ENCODE results near the gene ECI2. TPM values are rescaled to one million over a fixed set of nuclear protein-coding genes. Genes with fewer than 3 reads are reported as not detected.

Gene ECI2
- total RNA-seq, 1 experiment from 2014 or later = 61.4 TPM

- TF ChIP-seq MAX (CRISPR knock-in tag; IDR thresholded peaks at IDR 0.05) = 0 out of 2 replicates have a peak, but pooled peaks have one; percentile 24
- no peak for TF ChIP-seq ZNF263 (CRISPR knock-in tag; IDR thresholded peaks at IDR 0.05; ENCODE audit: low read depth)
- no peak for TF ChIP-seq ZNF671 (CRISPR knock-in tag; IDR thresholded peaks at IDR 0.05)
- TF ChIP-seq, protein P1, sequence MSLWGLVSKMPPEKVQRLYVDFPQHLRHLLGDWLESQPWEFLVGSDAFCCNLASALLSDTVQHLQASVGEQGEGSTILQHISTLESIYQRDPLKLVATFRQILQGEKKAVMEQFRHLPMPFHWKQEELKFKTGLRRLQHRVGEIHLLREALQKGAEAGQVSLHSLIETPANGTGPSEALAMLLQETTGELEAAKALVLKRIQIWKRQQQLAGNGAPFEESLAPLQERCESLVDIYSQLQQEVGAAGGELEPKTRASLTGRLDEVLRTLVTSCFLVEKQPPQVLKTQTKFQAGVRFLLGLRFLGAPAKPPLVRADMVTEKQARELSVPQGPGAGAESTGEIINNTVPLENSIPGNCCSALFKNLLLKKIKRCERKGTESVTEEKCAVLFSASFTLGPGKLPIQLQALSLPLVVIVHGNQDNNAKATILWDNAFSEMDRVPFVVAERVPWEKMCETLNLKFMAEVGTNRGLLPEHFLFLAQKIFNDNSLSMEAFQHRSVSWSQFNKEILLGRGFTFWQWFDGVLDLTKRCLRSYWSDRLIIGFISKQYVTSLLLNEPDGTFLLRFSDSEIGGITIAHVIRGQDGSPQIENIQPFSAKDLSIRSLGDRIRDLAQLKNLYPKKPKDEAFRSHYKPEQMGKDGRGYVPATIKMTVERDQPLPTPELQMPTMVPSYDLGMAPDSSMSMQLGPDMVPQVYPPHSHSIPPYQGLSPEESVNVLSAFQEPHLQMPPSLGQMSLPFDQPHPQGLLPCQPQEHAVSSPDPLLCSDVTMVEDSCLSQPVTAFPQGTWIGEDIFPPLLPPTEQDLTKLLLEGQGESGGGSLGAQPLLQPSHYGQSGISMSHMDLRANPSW (CRISPR knock-in tag; conservative IDR thresholded peaks at IDR 0.05; ENCODE audit: low read depth) = no peak
- no peak for TF ChIP-seq ATF2 (CRISPR knock-in tag; IDR thresholded peaks at IDR 0.05; ENCODE audit: borderline replicate concordance, low read depth)
- TF ChIP-seq, protein P2, sequence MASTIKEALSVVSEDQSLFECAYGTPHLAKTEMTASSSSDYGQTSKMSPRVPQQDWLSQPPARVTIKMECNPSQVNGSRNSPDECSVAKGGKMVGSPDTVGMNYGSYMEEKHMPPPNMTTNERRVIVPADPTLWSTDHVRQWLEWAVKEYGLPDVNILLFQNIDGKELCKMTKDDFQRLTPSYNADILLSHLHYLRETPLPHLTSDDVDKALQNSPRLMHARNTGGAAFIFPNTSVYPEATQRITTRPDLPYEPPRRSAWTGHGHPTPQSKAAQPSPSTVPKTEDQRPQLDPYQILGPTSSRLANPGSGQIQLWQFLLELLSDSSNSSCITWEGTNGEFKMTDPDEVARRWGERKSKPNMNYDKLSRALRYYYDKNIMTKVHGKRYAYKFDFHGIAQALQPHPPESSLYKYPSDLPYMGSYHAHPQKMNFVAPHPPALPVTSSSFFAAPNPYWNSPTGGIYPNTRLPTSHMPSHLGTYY (CRISPR knock-in tag; IDR thresholded peaks at IDR 0.05) = no peak
- TF ChIP-seq CDX4 (CRISPR knock-in tag; IDR thresholded peaks at IDR 0.05; ENCODE audit: borderline replicate concordance) = no peak
- no peak for TF ChIP-seq GABPB1 (CRISPR knock-in tag; IDR thresholded peaks at IDR 0.05)
- peak; percentile 87 for TF ChIP-seq NFYB (CRISPR knock-in tag; conservative IDR thresholded peaks at IDR 0.05; ENCODE audit: low read depth)
- no peak overlapping the region for H3K4me3 Mint-ChIP-seq
- no peaks in the 10 kb centered on the region for H3K36me3 Mint-ChIP-seq
- DNase-seq (ENCODE audit: low spot score) = no peak
- CTCF ChIA-PET = interaction anchor here (1.1 to 1.4 kb wide), 2 partner anchors 30 to 332 kb away, joined by 3 read pairs; partner anchors contain the start of gene FAM50B
- H3K27me3 Mint-ChIP-seq (ENCODE audit: low read depth) = peaks cover 4% of the 10 kb centered on the region; the same call in 1 of the 2 replicates
- H3K9me3 Mint-ChIP-seq = peaks cover 24% of the 10 kb centered on the region; the same call in 1 of the 2 replicates
- peaks cover 7% of the 10 kb centered on the region for H3K4me1 Mint-ChIP-seq
- no peak overlapping the region for H3K27ac Mint-ChIP-seq
- peak; percentile 96 for ATAC-seq
- POLR2A ChIA-PET = no interaction called here
These were observed 45.4 kb upstream of the ECI2 start for GRCh38 chr6:4180652-4181255.

DNA sequence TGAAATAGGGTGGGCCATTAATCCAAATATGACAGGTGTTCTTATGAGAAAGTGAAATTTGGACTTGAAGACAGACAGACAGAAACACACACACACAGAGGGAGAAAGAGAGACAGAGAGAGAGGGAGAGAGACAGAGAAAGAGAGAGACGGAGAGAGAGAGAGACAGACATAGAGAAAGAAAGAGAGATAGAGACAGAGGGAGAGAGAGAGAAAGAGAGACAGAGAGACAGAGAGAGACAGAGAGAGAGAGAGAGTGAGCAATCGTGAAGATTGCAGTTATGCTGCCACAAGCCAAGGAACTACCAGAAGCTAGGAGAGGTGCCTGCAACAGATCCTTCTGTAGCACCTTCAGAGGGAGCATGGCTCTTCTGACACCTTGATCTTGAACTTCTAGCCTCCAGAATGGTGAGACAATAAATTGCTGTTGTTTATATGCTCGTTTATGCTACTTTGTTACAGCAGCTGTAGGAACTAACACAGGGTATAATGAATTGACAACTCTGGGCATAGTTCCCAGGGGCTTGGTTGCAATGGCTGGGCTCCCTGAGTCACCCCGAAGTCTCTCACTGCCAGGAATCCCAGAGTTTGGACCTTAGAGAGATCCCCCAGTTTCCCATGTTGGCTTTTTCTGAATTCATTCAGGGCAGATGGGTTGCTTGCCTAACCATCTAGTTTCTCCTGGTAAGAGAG, 44.7 kb upstream of the ECI2 start:
- Mint-ChIP-seq H3K4me1 (peaks cover 7% of the 10 kb centered on the region), H3K4me3 (no peak overlapping the region), H3K36me3 (no peaks in the 10 kb centered on the region), H3K27ac (no peak overlapping the region), H3K9me3 (peaks cover 17% of the 10 kb centered on the region; the same call in 1 of the 2 replicates), H3K27me3 (ENCODE audit: low read depth) (peaks cover under 1% of the 10 kb centered on the region; the same call in 1 of the 2 replicates)
- ChIA-PET POLR2A (no interaction called here), CTCF (interaction anchor here (1.4 kb wide), 1 partner anchor 30 kb away, joined by 3 read pairs; no protein-coding TSS in a partner anchor)
- TF ChIP-seq TEAD4 (CRISPR knock-in tag; IDR thresholded peaks at IDR 0.05) = no peak
- TF ChIP-seq MXD4 (CRISPR knock-in tag; IDR thresholded peaks at IDR 0.05; ENCODE audit: borderline replicate concordance) = no peak
- DNase-seq (ENCODE audit: low spot score) (no peak), ATAC-seq (no peak)

DNA sequence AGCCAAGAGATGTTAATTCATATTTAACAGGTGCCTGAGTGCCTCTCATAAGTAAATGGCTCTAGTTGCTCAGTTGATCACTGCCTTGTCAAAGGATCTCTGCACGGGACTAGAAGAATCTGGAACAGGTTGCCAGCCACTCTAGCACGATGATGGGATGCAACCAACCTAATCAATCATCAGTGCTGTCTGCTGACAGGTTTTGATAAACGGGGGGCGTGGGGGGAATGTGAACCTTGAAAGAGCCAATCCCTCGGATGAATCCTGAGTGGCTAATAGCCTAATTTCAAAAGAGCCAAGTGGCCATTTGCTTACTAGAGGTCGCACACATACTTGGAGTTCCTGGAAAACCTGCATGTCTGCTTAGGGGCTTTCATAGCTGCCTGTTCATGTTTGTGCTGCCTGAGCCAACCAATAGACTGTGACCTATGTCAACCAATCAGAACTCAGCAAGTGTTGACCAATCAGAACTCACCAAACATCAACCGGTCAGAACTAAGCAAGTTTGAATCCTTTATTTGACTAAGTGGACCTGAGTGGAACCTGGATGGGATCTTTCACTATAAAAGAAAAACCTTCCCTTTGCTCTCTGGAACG, 43.5 kb upstream of the ECI2 start:
- Mint-ChIP-seq H3K4me1 (peaks cover 7% of the 10 kb centered on the region), H3K27me3 (ENCODE audit: low read depth) (no peaks in the 10 kb centered on the region), H3K9me3 (peaks cover 12% of the 10 kb centered on the region; the same call in 1 of the 2 replicates), H3K4me3 (no peak overlapping the region), H3K36me3 (no peaks in the 10 kb centered on the region), H3K27ac (no peak overlapping the region)
- ChIA-PET CTCF (interaction anchor here (0.7 kb wide), 1 partner anchor 1310 kb away, joined by 5 read pairs; no protein-coding TSS in a partner anchor), POLR2A (no interaction called here)
- ATAC-seq (no peak), DNase-seq (ENCODE audit: low spot score) (no peak)
- TF ChIP-seq NFATC4 (CRISPR knock-in tag; IDR thresholded peaks at IDR 0.05) = no peak
- no peak for TF ChIP-seq ZMAT4 (CRISPR knock-in tag; IDR thresholded peaks at IDR 0.05)
- TF ChIP-seq SP1 (CRISPR knock-in tag; conservative IDR thresholded peaks at IDR 0.05) = no peak
- TF ChIP-seq ZNF423 (CRISPR knock-in tag; IDR thresholded peaks at IDR 0.05) = no peak
- TF ChIP-seq E2F4 (CRISPR knock-in tag; IDR thresholded peaks at IDR 0.05; ENCODE audit: borderline replicate concordance, low read depth) = no peak
- TF ChIP-seq, protein P3, sequence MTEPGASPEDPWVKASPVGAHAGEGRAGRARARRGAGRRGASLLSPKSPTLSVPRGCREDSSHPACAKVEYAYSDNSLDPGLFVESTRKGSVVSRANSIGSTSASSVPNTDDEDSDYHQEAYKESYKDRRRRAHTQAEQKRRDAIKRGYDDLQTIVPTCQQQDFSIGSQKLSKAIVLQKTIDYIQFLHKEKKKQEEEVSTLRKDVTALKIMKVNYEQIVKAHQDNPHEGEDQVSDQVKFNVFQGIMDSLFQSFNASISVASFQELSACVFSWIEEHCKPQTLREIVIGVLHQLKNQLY (CRISPR knock-in tag; IDR thresholded peaks at IDR 0.05) = no peak
- no peak for TF ChIP-seq SOX15 (CRISPR knock-in tag; IDR thresholded peaks at IDR 0.05)
- no peak for TF ChIP-seq NR1H2 (CRISPR knock-in tag; IDR thresholded peaks at IDR 0.05)
- no peak for TF ChIP-seq ZBTB21 (CRISPR knock-in tag; IDR thresholded peaks at IDR 0.05; ENCODE audit: borderline replicate concordance)
- no peak for TF ChIP-seq MYBL2 (CRISPR knock-in tag; IDR thresholded peaks at IDR 0.05)
- no peak for TF ChIP-seq TP53 (CRISPR knock-in tag; IDR thresholded peaks at IDR 0.05)
